Endodermal cell (in vitro differentiated cells): Measurements from ENCODE around the gene CHRD. TPM values are rescaled to one million over a fixed set of nuclear protein-coding genes. Genes with fewer than 3 reads are reported as not detected.

ENCODE experiments used
- DNase-seq: peaks from one replicate; pipeline ENCODE4 v3.0.0-alpha.2; 2017
- H3K27ac ChIP-seq: 2 replicates; pipeline ENCODE4 v1.5.1; 2013; ENCODE audit warnings: mild to moderate bottlenecking, low read depth, low read length, moderate library complexity
- H3K27me3 ChIP-seq: 2 replicates; pipeline ENCODE4 v1.6.1; 2013; ENCODE audit warnings: mild to moderate bottlenecking, low read length, moderate library complexity; ENCODE audit not compliant: insufficient read depth, control insufficient read depth, poor library complexity, severe bottlenecking
- H3K36me3 ChIP-seq: 2 replicates; pipeline ENCODE4 v1.7.0; 2013; ENCODE audit warnings: mild to moderate bottlenecking, low read length, moderate library complexity; ENCODE audit not compliant: control insufficient read depth, insufficient read depth
- H3K4me1 ChIP-seq: one replicate; pipeline ENCODE4 v1.7.0; 2013; ENCODE audit warnings: low read length; ENCODE audit not compliant: control insufficient read depth, insufficient read depth
- H3K4me3 ChIP-seq: 2 replicates; pipeline ENCODE4 v1.5.1; 2013; ENCODE audit warnings: mild to moderate bottlenecking, low read length, moderate library complexity
- H3K9ac ChIP-seq: 2 replicates; pipeline ENCODE4 v1.6.1; 2013; ENCODE audit warnings: mild to moderate bottlenecking, low read length, moderate library complexity; ENCODE audit not compliant: poor library complexity, severe bottlenecking; ENCODE audit errors: extremely low read depth
- H3K9me3 ChIP-seq: 2 replicates; pipeline ENCODE4 v1.6.1; 2013; ENCODE audit warnings: mild to moderate bottlenecking, low read length, moderate library complexity; ENCODE audit not compliant: control insufficient read depth
- H3K27ac Mint-ChIP-seq: 2 replicates; pipeline ENCODE4 v1.8.0; 2020; ENCODE audit warnings: mixed read lengths
- H3K27me3 Mint-ChIP-seq: 2 replicates; pipeline ENCODE4 v1.8.0; 2021; ENCODE audit warnings: mild to moderate bottlenecking, mixed read lengths; ENCODE audit not compliant: insufficient read depth
- H3K36me3 Mint-ChIP-seq: 2 replicates; pipeline ENCODE4 v1.8.0; 2020; ENCODE audit warnings: low read depth, mixed read lengths
- H3K4me1 Mint-ChIP-seq: 2 replicates; pipeline ENCODE4 v1.8.0; 2020; ENCODE audit warnings: mixed read lengths
- H3K4me3 Mint-ChIP-seq: 2 replicates; pipeline ENCODE4 v1.8.0; 2020; ENCODE audit warnings: mild to moderate bottlenecking, moderate library complexity, mixed read lengths
- H3K9me3 Mint-ChIP-seq: 2 replicates; pipeline ENCODE4 v1.8.0; 2020; ENCODE audit warnings: mild to moderate bottlenecking, mixed read lengths
- WGBS, 2 experiments: methylation state at CpG; one replicate each; pipeline versions ENCODE4 v1.1.5 to v1.1.7; 2013; ENCODE audit warnings: missing lambda C conversion rate in 2 of 2, mixed read lengths in 1 of 2; ENCODE audit not compliant: insufficient coverage in 1 of 2, insufficient read length in 1 of 2; 5-methylcytosine and 5-hydroxymethylcytosine counted together
- total RNA-seq, 2 donors: library from RNA; stranded (reverse); fragmentation: NEBNext Ultra II Directional in 1 of 2; extraction: Animal tissue kit (Norgen Biotek cat#: 25700) in 1 of 2; gene quantifications; 2 replicates in 1 of 2; 3 replicates in 1 of 2; pipeline ENCODE4 v1.2.1, GENCODE V29; 2021
- TF ChIP-seq, protein P1 (sequence below): fragments of 200-600 bp; sonication (generic); conservative IDR thresholded peaks from 2 replicates; pipeline ENCODE4 v1.5.0; 2021; ENCODE audit warnings: antibody characterized with exemption, mild to moderate bottlenecking

The CHRD gene
- total RNA-seq, 2 donors from 2014 or later: 5.0 to 17.4 TPM

DNA sequence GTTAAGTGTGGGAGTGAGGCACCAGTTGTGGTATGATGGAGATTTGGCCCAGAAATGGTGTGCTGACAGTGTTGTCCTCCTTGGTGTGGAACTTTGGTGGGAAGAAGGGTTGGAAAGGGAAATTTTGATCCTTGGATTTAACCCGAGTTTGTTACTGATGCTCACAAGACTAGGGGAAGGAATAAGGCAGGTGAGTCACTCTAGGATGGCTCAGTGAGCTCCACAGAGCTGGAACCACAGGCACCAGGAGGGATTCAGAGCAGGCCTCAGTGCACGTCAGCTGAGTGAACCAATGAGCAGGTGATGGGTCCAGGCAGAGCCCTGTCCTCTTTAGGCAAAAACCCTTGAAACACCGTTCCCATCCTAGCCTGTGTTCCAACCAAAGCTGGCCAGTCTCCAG lies 11.4 kb downstream of the CHRD start:
- no peaks in the 10 kb centered on the region for H3K4me1 Mint-ChIP-seq
- no peak for DNase-seq
- 86 to 91% methylated on average over 2 to 3 of the region's 3 CpGs for WGBS, 2 experiments

DNA sequence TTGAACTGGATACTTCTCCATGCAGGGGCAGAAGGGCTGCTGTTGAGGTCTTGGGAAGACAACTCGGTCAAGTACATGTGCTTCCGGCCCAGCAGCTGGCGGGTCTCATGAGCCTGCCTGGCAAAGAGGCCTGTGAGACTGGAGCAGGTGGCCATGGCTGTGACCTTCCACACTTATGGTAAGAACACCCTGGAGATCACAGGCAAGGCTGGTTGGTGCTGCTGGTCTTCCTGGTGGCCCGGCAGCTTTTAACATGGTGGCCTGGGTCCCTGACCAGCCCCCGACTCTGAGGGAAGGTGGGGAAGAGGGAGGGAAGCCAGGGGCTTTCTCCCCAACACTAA lies 15.4 kb downstream of the CHRD start:
- peaks cover 7% of the 10 kb centered on the region for H3K27me3 Mint-ChIP-seq
- no peaks in the 10 kb centered on the region for H3K9me3 ChIP-seq
- TF ChIP-seq, protein P1, sequence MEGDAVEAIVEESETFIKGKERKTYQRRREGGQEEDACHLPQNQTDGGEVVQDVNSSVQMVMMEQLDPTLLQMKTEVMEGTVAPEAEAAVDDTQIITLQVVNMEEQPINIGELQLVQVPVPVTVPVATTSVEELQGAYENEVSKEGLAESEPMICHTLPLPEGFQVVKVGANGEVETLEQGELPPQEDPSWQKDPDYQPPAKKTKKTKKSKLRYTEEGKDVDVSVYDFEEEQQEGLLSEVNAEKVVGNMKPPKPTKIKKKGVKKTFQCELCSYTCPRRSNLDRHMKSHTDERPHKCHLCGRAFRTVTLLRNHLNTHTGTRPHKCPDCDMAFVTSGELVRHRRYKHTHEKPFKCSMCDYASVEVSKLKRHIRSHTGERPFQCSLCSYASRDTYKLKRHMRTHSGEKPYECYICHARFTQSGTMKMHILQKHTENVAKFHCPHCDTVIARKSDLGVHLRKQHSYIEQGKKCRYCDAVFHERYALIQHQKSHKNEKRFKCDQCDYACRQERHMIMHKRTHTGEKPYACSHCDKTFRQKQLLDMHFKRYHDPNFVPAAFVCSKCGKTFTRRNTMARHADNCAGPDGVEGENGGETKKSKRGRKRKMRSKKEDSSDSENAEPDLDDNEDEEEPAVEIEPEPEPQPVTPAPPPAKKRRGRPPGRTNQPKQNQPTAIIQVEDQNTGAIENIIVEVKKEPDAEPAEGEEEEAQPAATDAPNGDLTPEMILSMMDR: no peak
- no peak overlapping the region for H3K27ac Mint-ChIP-seq
- no peaks in the 10 kb centered on the region for H3K36me3 Mint-ChIP-seq
- 95 to 98% methylated on average over 3 to 4 of the region's 5 CpGs for WGBS, 2 experiments
- H3K9me3 Mint-ChIP-seq: no peaks in the 10 kb centered on the region
- DNase-seq: no peak
- no peaks in the 10 kb centered on the region for H3K36me3 ChIP-seq
- no peak overlapping the region for H3K27ac ChIP-seq
- H3K27me3 ChIP-seq: no peaks in the 10 kb centered on the region
- no peak overlapping the region for H3K4me3 Mint-ChIP-seq
- peaks cover 3% of the 10 kb centered on the region for H3K4me1 ChIP-seq
- no peak overlapping the region for H3K4me3 ChIP-seq
- peaks cover 2% of the 10 kb centered on the region for H3K4me1 Mint-ChIP-seq
- no peak overlapping the region for H3K9ac ChIP-seq

More for the DNA sequence above, 11.4 kb downstream of the CHRD start:
- H3K27ac Mint-ChIP-seq: no peak overlapping the region
- no peak overlapping the region for H3K9ac ChIP-seq
- H3K4me1 ChIP-seq: no peaks in the 10 kb centered on the region
- no peak overlapping the region for H3K4me3 ChIP-seq
- no peaks in the 10 kb centered on the region for H3K9me3 Mint-ChIP-seq
- H3K27me3 Mint-ChIP-seq: peaks cover 3% of the 10 kb centered on the region
- H3K36me3 ChIP-seq: no peaks in the 10 kb centered on the region
- TF ChIP-seq, protein P1: no peak
- H3K27ac ChIP-seq: no peak overlapping the region
- no peaks in the 10 kb centered on the region for H3K9me3 ChIP-seq
- no peaks in the 10 kb centered on the region for H3K27me3 ChIP-seq
- peaks cover 2% of the 10 kb centered on the region for H3K36me3 Mint-ChIP-seq
- H3K4me3 Mint-ChIP-seq: no peak overlapping the region

DNA sequence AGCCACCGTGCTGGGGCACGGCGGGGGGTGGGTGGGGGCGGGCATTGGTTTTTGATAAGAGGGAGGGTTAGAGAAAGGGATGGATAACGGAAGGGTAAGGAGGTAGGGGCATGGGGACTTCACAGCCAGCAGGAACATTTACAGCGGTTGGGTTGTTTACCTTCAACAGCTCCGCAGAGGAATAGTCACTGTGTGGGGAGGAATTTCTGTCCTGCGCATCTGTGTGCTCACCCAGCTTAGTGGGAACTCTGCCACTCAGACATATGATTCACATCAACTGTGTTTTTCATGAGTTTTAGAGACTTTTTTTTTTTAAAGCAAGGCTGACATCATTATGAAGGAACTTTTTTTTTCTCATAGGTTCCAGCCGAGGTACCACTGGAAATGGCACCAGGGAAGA lies 19.6 kb downstream of the CHRD start:
- H3K9me3 Mint-ChIP-seq: no peaks in the 10 kb centered on the region
- WGBS, 2 experiments: 12 to 20% methylated on average over 2 to 9 of the region's 9 CpGs
- no peak overlapping the region for H3K27ac Mint-ChIP-seq
- H3K4me1 ChIP-seq: peaks cover 3% of the 10 kb centered on the region
- H3K27ac ChIP-seq: no peak overlapping the region
- TF ChIP-seq, protein P1: no peak
- no peaks in the 10 kb centered on the region for H3K9me3 ChIP-seq
- H3K27me3 ChIP-seq: peaks cover 14% of the 10 kb centered on the region
- DNase-seq: peak; percentile 77
- peaks cover 2% of the 10 kb centered on the region for H3K4me1 Mint-ChIP-seq
- H3K9ac ChIP-seq: no peak overlapping the region
- H3K36me3 Mint-ChIP-seq: no peaks in the 10 kb centered on the region
- no peak overlapping the region for H3K4me3 Mint-ChIP-seq
- H3K27me3 Mint-ChIP-seq: peaks cover 14% of the 10 kb centered on the region
- peak overlapping the region; percentile 69 for H3K4me3 ChIP-seq
- no peaks in the 10 kb centered on the region for H3K36me3 ChIP-seq
